Coronary artery (tissue), 2 donors: ENCODE data around the gene TIGD7.

Experiments
- DNase-seq: peaks from one replicate; pipeline ENCODE4 v3.0.0-alpha.2; 2017; ENCODE audit warnings: low spot score
- H3K27ac ChIP-seq, 2 donors: fragments of 200-600 bp; sonication (generic); one replicate each; pipeline ENCODE4 v1.5.1; 2016 to 2019
- H3K4me3 ChIP-seq: fragments of 200-600 bp; sonication (generic); 2 replicates; pipeline ENCODE4 v1.5.1; 2016; ENCODE audit warnings: mild to moderate bottlenecking, moderate library complexity
- CTCF ChIP-seq: fragments of 200-600 bp; sonication (generic); IDR thresholded peaks from one replicate; pipeline ENCODE4 v1.5.1; 2019; ENCODE audit warnings: antibody characterized with exemption

The TIGD7 gene

GRCh38 chr16:3328104-3328503, 22.9 kb upstream of the TIGD7 start:
- DNase-seq, result no peak
- no peak for TF ChIP-seq CTCF
- H3K27ac ChIP-seq, result no peak overlapping the region

GRCh38 chr16:3327514-3327913, 22.3 kb upstream of the TIGD7 start:
- no peak for DNase-seq
- no peak for TF ChIP-seq CTCF
- Histone ChIP-seq H3K4me3 (no peak overlapping the region), H3K27ac (no peak overlapping the region)

More at GRCh38 chr16:3328104-3328503, 22.9 kb upstream of the TIGD7 start:
- H3K4me3 ChIP-seq, result no peak overlapping the region

GRCh38 chr16:3321816-3322215, 16.6 kb upstream of the TIGD7 start:
- DNase-seq, result no peak
- no peak overlapping the region for H3K4me3 ChIP-seq
- TF ChIP-seq CTCF, result no peak
- H3K27ac ChIP-seq, result no peak overlapping the region

- no peak overlapping the region for H3K27ac ChIP-seq
- TF ChIP-seq CTCF, result no peak
- no peak for DNase-seq
- H3K4me3 ChIP-seq, result peak overlapping the region; percentile 35
These were observed 12.2 kb upstream of the TIGD7 start for GRCh38 chr16:3317315-3317999.

- Histone ChIP-seq H3K27ac (no peak overlapping the region), H3K4me3 (no peak overlapping the region)
- no peak for TF ChIP-seq CTCF
- no peak for DNase-seq
These were observed 6.3 kb upstream of the TIGD7 start for GRCh38 chr16:3311496-3311895.

GRCh38 chr16:3306078-3306477, 848 bp upstream of the TIGD7 start:
- DNase-seq, result no peak
- Histone ChIP-seq H3K27ac (peak overlapping the region; percentile 79 to 89), H3K4me3 (peak overlapping the region; percentile 83)
- no peak for TF ChIP-seq CTCF

GRCh38 chr16:3304370-3304769, 860 bp downstream of the TIGD7 start:
- no peak for TF ChIP-seq CTCF
- H3K4me3 ChIP-seq, result peak overlapping the region; percentile 83
- H3K27ac ChIP-seq, result no peak overlapping the region
- DNase-seq, result no peak
